DLD1 (cell line): ENCODE results near the gene MIGA2.

Experiments used
- in situ Hi-C: cut with HindIII; loops from 2 replicates; pipeline ENCODE4 v1.10.0; 2017; ENCODE audit warnings: low sequenced_read_pairs

Gene MIGA2

GRCh38 chr9:129036923-129037766, 719 bp downstream of the MIGA2 start:
- in situ Hi-C loops = loop anchor here (5.0 kb wide), 1 partner anchor 45 kb away; the partner anchor contains the start of gene DOLPP1

- in situ Hi-C loops = loop anchor here (5.0 kb wide), 1 partner anchor 45 kb away; the partner anchor contains the start of gene DOLPP1
Measured at GRCh38 chr9:129037767-129038098, 1.3 kb downstream of the MIGA2 start.

DNA sequence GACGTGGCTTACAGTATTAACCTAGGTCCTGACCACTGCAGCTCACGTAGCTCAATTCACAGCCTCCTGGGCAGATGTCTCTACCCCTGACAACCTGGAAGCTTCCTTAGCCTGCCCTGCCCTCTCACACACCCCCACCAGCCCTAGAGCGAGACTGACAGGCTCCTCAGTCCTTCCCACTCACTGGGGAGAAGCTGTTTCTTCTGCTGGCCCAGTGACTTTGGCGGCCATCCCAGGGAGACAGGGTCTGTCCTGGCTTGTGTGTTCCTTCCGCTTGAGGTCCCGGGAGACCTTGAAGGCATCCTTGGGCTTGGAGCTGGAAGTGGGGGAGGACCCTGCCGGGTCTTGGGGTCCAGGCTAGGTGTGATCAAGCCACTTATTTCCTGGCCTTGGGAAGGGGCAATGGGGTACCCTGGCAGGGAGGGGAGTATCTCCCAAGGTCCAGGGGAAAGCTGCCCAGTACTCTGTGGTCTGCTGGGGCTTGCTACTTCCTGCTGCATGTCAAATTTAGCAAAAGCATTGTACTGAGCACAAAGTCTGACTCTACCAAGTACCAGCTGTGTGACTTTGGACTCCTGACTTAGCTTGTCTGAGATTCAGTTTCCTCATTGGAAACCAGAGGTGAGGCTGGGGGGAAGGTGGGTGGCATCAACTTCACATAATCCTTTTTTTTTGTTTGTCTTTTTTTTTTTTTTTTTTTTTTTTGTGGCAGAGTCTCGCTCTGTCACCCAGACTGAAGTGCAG, 1.9 kb downstream of the MIGA2 start:
- in situ Hi-C loops = loop anchor here (5.0 kb wide), 1 partner anchor 44 kb away; the partner anchor contains the start of gene DOLPP1

GRCh38 chr9:129040113-129040643, 3.8 kb downstream of the MIGA2 start:
- in situ Hi-C loops = no loop called here

DNA sequence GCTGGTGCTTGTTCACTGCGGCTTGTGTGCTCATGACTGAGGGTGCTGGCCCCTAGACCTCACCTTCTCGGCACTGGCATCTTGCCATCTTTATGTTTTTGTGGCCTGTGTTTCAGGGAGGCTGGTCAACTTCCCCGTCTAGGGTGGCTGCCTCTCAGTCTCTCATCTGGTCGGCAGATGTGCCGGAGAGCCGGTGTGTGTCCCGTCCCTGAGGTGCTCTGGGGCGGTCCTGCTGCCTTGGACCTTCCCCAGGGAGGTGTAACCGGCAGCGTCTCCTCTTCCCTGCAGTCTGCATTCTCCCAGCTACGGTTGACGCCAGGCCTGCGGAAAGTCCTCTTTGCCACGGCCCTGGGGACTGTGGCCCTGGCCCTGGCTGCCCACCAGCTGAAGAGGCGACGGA, 5.6 kb downstream of the MIGA2 start:
- in situ Hi-C loops = no loop called here

GRCh38 chr9:129052592-129052991, 16.2 kb downstream of the MIGA2 start:
- in situ Hi-C loops = no loop called here

DNA sequence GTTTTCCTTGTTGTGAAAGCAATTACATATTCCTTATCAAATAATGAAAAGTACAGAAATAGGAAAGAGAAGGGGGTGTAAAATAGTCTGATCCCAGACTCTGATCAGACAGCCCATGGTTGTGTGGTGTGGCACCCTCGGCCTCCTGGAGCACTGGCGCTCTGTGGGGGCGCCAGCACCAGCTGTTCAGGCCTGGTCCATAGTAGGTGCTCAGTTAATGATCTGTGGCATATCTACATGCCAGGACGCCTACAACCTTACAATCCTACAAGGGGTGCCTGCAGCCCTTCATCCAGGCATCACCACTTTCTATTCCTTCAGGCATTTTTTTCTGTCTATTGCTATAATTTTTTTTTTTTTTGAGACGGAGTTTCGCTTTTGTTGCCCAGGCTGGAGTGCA, 16.6 kb downstream of the MIGA2 start:
- in situ Hi-C loops = no loop called here

DNA sequence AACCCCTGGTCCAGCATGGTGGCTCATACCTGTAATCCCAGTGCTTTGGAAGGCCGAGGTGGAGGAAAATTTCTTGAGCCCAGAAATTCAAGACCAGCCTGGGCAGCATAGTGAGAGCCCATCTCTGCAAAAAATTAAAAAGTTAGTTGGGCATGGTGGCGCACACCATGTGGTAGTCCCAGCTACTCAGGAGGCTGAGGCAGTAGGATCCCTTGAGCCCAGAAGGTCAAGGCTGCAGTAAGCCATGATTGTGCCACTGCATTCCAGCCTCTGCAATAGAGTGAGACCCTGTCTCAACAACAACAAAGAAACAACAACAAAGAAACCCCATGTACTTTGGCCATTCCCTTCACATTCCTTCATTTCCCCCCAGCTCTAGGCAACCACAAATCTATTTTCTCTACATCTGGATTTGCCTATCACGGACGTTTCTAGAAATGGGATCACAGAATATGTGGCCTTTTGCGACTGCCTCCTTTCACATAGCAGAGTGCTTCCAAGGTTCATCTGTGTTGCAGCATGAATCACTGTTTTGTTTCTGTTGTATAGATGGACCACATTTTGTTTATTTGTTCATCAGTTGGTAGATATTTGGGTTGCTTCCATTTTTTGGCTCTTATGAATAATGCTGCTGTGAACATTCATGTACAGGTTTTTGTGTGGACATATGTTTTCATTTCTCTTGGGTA, 17.9 kb downstream of the MIGA2 start:
- in situ Hi-C loops = no loop called here

- in situ Hi-C loops = no loop called here
Measured at GRCh38 chr9:129058965-129059795, 22.8 kb downstream of the MIGA2 start.

DNA sequence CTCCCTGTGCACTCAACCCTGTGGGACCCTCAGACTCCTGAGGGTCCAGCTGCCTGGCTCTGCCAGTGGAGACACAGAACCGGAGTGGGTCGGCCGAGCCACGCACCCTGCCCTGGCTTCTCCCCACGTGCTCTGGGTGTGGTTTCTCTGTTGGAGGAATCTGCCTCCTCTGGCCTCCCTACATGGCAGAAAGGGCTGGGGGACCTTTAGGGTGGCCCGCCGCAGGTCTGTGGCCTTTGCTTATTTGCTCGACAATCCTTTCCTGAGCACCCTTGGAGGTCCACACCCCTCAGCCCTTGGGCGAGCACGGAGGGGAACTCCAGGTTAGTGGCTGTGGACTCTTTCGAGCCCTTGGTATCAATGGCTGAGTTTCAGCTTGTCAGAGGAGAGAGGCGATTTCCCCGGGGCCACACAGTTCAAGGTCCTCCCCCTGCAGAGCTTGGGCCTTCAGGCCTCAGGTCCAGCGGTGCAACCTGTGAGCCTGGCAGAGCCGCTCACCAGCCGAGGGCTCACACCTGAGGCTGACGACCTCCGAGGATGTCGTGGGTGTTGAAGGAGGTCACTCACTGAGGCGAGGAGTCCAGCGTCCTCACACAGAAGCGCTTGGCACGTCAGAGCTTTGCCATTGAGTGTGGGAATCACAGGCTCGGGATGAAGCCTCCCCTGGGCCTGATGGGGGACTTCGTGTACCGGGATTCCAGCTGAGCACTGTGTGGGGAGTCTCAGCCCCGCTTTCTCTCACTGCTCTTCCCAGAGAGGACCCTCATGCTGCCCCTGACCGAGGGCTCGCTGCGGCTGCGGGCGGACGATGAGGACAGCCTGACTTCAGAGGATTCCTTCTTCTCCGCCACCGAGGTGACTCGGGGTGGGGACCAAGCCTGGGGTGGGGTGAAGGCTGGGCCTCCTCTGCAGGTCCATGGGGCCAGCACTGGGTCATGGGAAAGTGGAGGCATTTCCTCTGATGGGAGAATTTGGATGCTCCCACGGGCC, 23.7 kb downstream of the MIGA2 start:
- in situ Hi-C loops = no loop called here

DNA sequence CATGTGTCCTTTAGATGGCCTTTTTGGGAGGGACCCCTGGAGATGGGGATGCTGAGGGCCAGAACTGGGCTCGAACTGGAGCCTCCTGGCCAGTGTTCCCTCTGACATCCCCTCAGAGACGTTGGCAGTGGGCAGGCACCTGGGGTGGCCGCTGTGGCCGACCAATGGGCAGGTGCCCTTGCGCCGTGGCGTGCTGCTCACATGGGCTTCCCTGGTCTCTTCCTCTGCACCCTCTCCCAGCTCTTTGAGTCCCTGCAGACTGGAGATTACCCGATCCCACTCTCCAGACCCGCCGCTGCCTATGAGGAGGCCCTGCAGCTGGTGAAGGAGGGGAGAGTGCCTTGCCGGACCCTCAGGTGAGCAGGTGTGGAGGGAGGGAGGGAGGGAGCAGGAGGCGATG, 24.6 kb downstream of the MIGA2 start:
- in situ Hi-C loops = no loop called here

GRCh38 chr9:129063061-129063460, 26.6 kb downstream of the MIGA2 start:
- in situ Hi-C loops = no loop called here

- in situ Hi-C loops = no loop called here
Measured at GRCh38 chr9:129064499-129064908, 28.1 kb downstream of the MIGA2 start.

DNA sequence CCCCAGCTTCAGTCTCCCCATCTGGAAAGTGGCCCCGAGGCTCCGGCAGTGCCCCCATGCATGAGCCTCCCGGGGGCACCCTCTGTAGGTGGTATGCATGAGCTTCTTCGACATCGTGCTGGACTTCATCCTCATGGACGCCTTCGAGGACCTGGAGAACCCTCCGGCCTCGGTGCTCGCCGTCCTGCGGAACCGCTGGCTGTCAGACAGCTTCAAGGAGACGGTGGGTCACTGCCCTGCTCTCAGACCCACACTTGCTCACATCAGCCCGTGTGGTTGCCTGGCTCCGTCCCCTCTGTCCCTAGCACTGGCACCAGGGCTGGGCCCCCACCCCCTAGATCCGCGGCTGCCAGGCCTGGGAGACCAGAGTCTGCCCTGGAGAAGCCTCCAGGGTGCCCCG, 31.7 kb downstream of the MIGA2 start:
- in situ Hi-C loops = no loop called here

DNA sequence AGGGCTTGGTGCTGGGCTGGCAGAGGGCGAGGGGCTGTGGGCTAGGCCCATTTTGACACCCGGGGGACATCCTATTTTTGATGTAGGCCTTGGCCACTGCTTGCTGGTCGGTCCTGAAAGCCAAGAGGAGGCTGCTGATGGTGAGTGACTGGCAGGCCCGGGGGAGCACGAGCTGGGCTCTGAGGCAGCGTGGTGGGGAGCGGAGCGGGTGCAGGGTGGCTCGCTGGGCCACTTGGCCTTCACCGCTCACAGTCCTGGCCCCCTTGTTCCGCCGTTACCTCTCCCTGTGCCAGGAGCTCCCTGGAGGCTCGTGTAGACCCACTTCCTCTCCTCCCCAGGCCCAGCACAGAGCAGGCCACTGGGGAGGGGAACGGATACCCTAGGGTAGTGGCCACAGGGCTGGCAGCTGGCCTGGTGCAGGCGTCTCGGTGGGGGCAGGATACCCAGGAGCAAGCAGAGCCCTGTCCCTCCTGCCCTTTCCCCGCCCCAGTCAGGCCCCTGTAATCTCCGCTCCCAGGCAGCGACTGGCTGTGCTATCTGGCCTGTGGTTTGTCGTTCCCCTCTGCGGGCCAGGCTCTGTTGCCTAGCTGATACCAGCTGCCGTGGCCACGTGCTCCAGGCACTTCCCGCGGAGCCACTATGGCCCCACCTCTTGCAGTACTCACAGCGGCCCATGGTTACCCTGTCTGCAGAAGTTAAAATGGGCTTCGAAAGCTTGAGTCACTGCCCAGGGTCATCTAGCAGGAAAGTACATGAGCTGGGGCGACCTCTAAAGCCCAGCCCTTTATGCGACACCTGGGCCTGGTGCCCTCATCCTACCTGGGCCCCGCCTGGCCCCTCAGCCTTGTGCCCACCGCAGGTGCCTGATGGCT, 32.8 kb downstream of the MIGA2 start:
- in situ Hi-C loops = no loop called here

DNA sequence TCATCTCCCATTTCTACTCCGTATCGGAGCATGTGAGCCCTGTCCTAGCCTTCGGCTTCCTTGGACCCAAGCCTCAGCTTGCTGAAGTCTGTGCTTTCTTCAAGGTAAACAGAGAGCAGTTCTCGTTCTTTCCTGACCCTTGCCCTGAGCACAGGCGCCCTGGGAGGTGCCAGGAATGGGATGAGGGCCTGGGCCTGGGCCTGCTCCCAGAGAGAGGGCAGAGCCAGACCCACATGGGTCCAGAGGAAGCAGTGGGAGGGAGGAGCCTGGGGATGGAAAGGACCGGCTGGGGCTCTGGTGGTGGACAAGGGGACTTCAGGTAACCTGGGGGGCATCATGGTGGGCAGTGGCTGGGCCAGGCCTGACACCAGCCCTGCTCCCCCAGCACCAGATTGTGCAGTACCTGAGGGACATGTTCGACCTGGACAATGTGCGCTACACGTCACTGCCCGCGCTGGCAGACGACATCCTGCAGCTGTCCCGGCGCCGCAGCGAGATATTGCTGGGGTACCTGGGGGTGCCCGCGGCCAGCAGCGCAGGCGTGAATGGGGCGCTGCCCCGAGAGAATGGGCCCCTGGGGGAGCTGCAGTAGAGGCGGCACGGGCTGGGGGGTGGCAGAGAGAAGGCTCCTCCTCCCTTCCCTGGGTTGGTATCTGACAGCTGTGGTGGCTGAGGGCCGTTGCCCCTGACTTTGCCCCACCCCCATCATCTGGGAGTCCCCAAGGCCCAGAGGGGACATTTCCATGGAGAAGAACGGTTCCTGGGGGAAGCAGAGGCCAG, 33.6 kb downstream of the MIGA2 start:
- in situ Hi-C loops = no loop called here

- in situ Hi-C loops = no loop called here
Measured at GRCh38 chr9:129070696-129071525, 34.5 kb downstream of the MIGA2 start.
